Activated CD4-positive, alpha-beta T cell treated with anti-CD3 and anti-CD28 coated beads, Interleukin-2, amount 50 U/mL, for 1 hour (primary cell): ENCODE results near the gene FBXW8.

Source experiments
- DNase-seq: peaks from one replicate; pipeline ENCODE4 v3.0.0-alpha.2; 2020

FBXW8 gene

DNA sequence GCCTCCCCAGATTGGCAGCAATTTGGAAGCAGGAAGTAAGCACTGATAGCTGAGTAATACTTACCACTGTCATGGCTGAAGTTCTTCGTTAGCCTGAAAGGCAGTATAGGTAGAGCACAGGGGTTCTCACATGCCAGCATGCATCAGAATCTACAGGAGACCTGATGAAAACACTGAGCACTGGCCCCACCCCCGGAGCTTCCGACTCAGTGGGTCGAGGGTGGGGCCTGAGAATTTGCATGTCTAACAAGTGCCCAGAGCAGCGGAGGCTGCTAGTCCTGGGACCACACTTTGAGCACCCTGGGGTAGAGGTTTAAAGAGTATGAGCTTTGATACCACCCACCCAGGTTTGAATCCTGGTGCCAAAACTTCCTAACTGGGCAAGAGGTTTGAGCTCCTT lies 89.6 kb downstream of the FBXW8 start:
- DNase-seq: no peak

DNA sequence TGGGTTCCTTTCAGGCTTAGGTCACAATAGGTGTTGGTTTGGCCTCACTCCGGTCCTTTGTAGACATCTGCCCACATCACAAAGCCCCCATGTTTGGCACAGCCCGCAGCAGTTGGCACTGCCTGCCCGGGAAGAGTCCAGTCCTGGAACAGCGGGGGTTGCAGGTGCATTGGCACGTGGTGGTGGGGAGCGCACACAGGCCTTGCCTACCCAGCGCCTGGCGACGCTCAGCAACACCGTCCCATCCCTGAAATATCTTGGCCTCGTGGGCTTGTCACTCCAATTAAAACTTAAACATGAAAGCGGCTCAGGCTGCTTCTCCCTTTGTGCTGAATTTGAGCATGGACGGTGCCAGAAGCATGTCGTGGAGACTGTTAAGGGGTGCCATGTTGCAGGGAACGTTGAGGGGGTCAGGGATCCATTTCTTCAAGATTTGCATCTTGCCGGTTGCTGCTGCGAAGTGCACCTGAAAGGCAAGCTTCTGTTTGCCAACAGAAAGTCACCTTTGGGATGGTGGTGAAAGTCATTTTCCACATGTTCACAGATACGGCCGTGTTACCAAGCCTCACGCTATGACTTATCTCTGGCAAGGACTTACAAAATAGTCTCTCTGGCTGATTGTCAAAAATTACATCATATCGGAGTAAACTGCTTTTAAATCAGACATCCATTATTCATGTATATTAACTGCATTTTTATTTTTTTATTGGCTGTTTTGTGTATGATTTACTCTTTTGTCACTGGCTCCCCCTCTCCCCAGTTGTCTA lies 91.5 kb downstream of the FBXW8 start:
- DNase-seq: no peak

DNA sequence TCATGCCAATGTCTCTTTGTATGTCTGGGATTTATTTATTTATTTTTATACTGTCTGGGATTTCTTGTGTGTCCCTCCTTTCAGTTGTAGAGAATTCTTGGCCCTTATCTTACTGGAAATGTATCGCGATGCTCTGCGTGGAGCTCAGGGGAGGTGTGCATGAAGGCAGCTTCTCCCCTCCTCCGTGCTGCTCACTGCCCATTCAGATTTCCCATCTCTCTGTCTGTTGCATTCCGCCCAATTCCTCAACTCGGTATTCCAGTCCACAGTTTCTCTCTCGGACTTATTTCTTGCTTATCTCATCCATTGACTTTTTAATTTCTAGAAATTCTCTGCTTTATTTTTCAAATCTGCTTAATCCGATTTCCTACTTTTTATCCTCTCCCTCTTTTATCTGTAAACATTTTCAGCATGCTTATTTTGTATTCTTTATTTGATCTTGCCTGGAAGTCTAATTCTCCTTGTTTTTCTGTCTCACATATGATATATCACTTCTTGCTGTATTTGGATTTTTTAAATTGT lies 93.2 kb downstream of the FBXW8 start:
- DNase-seq: no peak

DNA sequence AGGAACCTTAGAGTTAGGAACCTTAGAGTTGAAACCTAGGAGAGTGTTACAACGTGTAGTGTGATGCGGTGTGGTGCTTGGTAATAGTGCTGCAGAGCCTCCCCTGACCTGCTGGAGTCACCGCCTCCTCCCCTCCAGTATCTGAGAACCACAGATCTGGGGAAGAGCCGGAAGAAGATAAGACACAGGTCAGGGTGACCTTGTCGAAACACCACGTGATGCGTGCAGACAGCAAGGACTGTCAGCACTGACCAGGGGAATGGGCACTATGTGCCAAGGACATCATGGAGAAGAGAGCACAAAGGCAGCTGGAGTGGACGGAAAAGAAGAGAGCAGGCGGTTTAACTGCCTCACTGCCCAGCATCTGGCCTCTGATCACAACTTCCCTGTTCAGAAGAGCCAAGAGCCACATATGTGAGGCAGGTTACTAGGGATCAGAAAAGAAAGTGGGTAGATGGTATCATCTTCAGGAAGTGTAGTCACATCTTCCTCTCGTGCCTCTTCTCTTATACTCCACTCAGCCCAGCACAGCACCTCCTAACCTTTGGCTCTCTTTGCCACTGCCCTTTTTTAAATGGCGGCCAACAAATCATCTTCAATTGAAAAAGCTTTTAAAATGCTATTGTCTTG lies 94.8 kb downstream of the FBXW8 start:
- DNase-seq: no peak

DNA sequence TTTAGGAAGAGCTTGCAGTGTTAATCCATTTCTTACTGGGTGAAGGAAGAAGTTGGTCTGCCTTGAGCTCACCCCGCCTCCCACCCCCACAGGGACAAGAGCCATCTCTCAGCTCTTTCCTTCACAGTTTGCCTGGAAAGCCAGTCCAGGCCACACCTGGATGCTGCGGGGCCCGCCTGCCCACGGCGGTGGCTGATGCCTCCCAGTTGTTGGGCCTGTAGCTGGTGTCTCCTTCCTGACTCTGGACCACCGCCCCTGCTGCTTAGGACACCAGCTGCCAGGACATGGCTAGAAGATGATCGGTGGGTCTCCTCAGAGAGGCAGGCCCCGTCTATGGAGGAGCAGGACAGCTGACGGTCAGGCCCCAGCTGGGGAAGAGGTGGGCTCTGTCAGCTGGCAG lies 95.6 kb downstream of the FBXW8 start:
- no peak for DNase-seq

DNA sequence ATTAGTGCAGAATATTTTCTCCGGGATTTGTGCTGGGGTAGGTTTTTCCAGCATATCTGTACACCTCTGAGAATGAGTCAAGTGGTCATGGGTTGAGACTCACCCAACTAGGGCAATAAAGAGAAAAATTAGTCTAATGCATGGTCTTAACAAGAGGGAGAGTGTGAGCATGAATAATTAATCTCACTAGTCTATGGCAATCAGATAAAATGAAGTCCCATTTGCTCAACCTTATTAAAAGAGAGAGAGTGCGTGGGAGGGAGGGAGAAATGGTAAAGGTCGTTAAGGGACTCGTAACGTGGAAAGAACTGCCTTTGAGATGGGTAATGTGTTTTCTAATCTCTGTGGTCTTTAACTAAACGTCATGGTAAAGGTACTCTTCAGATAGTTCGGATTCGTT lies 96.8 kb downstream of the FBXW8 start:
- DNase-seq: no peak

DNA sequence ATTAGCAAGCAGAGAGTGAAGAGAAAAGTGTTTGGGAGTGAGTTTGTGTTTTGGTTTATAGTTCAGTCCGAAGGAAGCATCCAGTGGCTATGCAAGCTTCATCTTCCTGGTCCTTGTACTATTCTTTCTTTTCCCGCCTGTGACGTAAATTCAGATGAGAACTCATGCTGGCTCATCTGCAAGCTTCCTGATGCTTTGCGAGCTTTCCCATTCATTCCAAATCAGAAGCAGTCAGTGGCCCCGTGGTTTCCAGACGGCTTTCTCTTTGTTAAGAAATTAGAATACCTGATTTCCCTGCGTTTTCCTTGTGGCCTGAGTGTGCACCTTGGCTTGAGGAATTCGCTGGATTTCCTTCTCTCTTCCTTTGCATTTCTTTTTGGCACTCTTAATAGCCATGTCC lies 99.0 kb downstream of the FBXW8 start:
- no peak for DNase-seq

DNA sequence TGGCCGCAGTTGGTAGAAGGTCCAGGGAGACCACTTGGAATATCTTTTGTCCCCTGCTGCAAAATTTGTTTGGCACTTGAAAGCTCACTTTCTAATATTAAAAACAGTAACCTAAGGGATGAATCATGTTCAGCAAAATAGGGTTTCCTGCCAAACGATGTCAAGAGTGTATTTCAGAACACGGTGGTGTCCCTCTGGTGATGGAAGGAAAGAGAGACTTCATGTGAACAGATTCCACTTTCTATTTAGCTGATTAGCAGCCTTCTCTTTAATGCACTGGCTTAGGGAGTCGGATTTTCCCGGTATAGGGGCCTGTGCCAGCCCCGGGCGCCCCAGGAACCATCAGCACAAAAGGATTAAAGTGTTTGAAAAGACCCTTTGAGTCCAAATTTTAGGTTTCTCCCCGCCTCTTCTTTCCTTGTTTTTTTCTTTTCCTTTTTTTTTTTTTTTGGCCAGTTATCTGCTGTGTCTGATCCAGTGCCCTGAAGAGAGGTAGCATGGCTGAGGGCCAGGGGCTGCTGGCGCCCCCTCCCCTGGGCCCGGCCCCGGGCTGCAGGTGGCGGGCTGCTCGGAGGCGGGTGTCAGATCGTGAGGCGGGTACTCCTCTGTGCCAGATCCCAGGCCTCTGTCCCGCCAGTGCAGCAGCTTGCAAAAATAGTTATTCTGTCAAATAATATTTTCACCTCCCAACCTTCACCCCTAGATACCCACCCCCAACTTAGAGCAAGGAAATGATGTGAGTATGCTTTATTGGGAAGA lies 100.1 kb downstream of the FBXW8 start:
- no peak for DNase-seq

DNA sequence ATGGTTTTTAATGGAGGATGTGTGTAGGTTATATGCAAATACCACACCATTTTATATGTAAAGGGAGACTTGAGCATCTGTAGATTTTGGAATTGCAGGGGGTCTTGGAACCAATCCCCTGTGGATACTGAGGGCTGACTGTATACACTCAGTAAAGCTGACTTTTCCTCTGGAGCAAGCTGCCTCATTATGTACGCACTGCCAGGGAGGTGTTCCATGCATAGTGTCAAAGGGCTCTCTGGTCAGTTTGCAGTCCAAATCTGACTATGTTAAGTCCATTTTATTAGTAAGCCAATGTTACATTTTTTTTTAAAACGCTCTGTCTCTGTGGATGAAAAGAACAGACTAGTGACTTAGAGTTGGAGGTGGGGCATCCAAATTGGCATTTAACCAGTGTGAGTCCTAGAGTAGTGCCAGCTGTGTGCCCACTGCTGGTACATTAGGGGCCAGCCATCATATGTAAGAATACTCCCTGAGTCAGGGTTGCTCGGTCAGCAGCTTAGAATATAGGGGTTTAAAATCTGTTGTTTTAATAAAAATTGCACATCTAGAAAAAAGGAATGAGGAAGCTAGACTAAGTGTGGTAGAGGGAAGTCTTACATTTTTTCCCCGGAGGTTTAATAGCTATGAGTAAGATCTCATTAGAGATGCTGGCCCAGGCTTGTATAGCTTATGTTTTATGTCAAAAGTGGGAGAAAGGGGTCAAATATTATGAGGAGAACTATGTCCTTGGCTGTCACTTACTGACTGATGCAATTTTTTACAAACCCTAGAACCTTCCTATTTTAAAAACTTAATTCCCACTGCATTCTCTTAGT lies 101.4 kb downstream of the FBXW8 start:
- no peak for DNase-seq

DNA sequence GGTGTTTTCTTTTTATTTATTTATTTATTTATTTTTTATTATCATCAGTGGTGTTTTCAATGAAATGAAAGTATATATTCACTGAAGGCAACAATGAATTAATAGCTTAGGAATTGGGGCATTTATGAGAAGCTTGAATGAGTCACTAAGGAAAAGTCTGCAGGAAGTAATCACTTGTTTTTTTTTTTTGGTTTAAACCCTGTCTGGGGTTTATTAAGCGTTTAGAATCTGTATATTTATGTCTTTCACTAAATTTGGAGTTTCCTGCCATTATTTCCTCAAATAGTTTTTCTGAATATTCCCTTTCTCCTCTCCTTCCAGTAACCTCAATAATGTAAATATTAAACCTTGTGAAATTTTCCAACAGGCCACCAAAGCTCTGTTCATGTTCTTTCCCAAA lies 103.0 kb downstream of the FBXW8 start:
- DNase-seq: no peak

DNA sequence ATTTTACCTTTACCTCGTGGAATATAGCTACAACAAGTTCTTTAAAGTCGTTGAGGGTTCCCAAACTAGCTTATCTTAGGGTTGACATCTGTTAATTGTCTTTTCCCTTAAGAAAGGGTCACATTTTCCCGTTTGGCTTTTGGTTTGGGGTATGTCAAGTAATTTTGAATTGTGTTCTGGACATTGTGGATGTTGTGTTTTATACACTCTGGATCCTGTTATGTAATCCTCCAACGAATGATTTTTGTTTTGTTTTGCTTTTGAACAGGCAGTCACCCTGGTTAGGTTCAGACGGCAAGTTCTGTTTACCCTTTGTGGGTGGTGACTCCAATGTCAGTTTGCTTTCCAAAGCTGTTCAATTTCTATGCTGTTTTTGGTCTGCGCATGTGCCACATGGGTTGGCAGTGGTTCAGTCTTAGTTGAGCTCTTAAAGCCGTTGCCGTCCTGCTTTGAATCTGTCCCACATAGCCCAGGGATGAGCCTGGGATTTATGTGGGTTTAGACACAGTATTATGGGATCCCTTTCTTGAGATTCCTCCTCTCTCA lies 103.7 kb downstream of the FBXW8 start:
- DNase-seq: no peak

DNA sequence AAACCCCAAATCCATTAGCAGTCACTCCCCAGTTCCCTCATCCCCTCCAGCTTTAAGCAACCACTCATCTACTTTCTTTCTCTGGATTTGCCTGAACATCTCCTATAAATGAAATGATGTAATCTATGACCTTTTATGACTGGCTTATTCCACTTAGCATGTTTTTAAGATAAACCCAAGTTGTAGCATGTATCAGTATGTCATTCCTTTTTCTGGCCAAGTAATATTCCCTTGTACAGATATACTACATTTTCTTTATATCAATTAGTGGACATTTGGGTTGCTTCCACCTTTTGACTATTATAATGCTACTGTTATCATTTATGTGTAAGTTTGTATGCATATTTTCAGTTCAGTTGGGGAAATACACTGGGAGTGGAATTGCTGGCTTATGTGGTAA lies 105.1 kb downstream of the FBXW8 start:
- no peak for DNase-seq

DNA sequence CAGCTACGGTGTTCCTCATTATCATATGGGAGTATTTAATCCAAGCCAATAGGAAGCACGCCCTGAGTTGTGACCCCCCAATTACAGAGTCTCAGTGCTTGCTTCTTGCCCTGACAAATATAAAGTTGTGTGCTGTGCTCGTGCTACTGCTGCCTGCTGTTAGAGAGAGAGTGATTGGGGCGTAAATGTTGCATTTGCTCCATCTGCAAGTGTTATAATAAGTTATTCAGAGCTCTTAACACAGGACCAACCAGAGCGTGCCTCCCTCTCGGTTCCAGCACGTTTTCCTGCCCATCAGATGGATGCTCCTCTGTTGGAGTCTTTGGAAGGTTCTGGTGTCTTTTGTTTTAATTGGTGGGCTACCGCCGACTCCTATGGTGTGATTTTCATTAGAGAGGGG lies 107.1 kb downstream of the FBXW8 start:
- DNase-seq: no peak

DNA sequence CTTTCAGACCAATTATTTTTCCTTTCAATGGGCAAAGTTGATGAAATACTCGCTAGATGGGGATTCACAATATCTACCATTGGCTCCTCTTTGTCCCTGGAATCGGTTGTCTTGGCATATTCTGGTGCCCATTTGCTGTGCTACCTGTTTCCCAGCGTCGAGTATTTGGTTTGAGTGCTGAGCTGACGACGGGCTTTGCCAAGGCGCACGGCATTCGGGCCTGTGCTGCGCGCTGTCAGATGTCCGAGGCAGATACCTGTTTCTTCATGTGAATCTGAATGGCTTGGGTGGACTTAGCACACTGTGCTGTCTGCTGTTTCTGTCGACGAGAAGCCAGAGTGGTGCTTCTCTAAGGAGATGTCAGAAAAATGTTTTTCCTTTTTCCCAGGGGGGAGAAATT lies 107.5 kb downstream of the FBXW8 start:
- DNase-seq: no peak

DNA sequence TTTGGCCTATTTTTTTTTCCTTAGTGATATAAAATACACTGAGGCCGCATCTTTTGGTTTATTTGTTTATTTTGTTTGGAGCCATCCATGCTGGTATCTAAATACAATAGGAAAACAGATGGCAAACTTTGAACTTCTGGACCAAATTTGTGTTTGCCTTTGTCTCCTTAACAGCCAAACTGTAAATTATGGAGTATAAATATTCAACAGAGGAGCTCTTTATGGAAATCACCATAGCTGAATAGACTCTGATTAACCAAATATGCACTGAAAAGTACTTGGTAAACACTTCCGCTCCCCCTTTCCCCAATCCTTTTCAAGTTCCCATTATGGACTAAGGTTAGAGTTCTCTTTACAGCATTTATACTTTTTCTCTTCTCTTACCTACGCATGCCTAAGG lies 107.9 kb downstream of the FBXW8 start:
- DNase-seq: no peak

DNA sequence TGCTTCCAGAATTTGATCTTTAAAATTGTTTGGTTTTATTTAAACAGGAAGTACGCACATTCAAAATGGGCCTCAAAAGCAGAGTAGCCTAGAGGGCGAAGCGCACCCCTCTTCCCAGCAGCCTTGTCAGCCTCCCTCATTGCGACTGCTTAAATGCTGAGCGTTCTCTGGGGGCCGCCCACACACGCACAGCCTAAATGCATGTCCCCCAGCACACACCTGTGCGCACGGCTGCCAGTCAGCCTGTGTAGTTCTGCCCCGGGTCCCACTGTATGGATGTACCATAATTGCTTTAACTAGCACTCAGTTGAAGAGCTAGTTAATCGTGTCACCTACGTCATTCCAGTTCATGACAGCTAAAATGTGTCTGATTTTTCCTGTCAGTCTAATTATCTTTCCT lies 109.1 kb downstream of the FBXW8 start:
- DNase-seq: no peak

DNA sequence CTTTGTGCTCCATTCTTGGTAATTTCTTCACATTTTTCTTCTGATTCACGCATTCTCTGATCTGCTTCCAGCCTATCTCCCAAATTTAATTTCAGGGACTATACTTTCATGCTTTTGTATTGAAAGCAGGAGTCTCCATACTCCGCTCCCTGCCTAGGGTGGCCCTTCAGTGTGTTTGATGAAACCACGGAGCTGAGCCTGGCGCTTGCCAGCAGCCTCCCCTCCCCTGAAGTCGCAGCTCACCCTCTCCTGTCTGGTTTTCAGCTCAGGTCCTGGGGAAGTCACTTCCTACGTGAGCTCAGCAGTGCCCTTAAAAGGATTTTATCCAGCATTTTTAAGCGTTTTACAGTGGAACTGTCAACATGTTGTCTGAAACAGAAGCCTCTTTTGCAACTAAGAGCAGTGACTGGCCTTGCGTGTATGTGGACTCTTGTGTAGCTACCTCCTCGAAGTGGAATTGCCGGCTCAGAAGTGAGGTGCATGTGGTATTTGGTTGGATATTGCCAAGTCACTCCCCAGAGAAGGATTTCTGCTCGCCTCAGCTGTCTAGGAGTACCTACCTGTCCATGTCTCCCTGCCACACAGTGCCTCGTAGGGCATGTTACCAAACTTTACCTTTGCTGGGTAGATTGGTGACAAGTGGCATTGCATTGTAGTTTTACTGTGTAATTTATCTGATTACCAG lies 109.9 kb downstream of the FBXW8 start:
- no peak for DNase-seq

DNA sequence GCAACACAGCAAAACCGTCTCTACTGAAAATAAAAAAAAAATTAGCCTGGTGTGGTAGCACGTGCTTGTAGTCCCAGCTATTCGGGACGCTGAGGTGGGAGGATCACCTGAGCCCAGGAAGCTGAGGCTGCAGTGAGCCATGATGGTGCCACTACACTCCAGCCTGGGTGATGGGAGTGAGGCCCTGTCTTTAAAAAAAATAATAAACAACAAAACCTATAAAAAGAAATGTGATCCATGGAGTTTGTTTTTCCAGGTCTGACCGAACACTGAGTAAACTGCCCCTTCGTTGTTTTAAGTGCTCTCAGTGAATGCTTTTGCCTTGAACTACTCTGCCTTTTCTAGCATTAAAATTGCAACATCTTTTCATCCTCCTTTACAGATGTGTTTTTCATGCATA lies 111.7 kb downstream of the FBXW8 start:
- DNase-seq: no peak

DNA sequence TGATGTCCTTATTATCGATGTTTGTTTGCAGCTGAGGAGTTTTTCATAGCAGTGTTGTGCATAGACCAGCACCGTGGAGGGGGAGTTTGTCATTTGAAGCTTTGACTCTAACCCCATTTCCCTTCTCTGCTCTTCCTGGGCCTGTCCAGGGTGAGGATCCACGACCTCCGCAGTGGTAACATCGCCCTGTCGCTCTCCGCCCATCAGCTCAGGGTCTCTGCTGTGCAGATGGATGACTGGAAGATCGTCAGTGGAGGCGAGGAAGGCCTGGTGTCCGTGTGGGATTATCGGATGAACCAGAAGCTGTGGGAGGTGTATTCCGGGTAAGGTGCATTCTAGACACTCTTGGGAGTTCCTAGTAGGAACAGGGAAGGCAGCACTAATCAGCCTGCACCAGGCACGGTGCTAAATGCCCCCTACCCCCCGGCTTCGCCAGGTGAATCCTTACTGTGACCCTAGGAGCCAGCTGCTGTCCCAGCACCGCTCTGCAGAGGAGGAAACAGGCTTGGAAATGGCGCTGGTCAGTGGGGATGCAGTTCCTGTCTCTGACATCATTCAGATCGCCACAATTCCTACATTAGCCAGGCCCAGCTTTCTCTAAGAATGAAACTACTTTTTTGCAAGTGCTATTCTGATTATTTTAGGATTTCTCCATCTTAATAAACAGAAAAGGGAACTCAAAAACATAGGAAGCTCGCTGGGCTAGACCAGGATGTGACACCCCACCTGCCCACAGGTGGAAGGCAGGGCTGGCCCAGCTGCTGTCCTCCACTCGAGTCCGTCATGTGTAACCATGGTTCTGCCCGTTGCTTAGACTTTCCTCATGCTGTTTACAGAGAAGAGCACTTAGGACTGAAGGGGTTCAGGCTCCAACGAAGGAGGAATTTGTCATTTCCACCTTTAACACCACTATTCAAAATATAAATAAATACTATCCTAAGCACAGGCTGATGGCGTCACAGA lies 113.5 kb downstream of the FBXW8 start:
- DNase-seq: no peak

DNA sequence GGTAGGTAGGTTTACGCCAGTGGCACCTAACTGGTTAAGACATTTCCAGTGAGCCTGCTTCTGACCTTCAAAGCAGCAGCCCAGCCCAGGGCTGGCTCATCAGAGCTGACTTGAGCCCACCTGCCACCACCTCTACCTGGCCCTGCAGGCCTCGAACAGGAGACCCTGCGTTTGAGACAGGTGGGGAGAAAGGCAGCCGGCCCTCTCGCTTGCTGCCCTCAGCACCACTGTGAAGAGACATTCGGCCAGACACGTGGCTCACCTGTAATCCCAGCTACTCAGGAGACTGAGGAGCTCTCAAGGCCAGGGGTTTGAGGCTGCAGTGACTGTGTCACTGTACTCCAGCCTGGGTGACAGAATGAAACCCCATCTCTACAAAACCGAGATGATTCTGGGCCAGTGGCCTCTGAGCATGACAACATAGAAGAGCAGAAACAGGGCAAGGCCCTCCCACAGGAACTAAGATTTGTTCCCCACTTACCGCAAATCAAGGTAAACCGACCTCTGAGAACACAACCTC lies 114.3 kb downstream of the FBXW8 start:
- no peak for DNase-seq
